HG03039 (cell line): ENCODE data around the gene IGFBPL1.
"Not testable (repeated sequence)": the region's sequence is repeated elsewhere in the genome, so short reads cannot be mapped to it uniquely, and the experiment has no call there.

Experiments
- ATAC-seq: cut with Tn5 transposase; IDR thresholded peaks from one replicate; pipeline ENCODE4 v1.9.1; 2021; ENCODE audit warnings: mild to moderate bottlenecking, moderate library complexity; ENCODE audit not compliant: unreplicated experiment

The IGFBPL1 gene

GRCh38 chr9:38380872-38381534 lies 43.3 kb downstream of the IGFBPL1 start:
- no peak for ATAC-seq

- no peak for ATAC-seq
Observed at GRCh38 chr9:38380230-38380871, 43.9 kb downstream of the IGFBPL1 start.

GRCh38 chr9:38377336-38378083 lies 46.7 kb downstream of the IGFBPL1 start:
- not testable (repeated sequence) for ATAC-seq

GRCh38 chr9:38376021-38376670 lies 48.1 kb downstream of the IGFBPL1 start:
- ATAC-seq = no peak

- no peak for ATAC-seq
Observed at GRCh38 chr9:38375572-38375963, 48.7 kb downstream of the IGFBPL1 start.

GRCh38 chr9:38374847-38375571 lies 49.2 kb downstream of the IGFBPL1 start:
- no peak for ATAC-seq

- no peak for ATAC-seq
Observed at GRCh38 chr9:38373679-38374078, 50.6 kb downstream of the IGFBPL1 start.

GRCh38 chr9:38372762-38373619 lies 51.3 kb downstream of the IGFBPL1 start:
- no peak for ATAC-seq

- no peak for ATAC-seq
Observed at GRCh38 chr9:38371495-38371894, 52.8 kb downstream of the IGFBPL1 start.

- no peak for ATAC-seq
Observed at GRCh38 chr9:38370176-38370575, 54.1 kb downstream of the IGFBPL1 start.

- ATAC-seq = no peak
Observed at GRCh38 chr9:38368731-38369130, 55.5 kb downstream of the IGFBPL1 start.

- no peak for ATAC-seq
Observed at GRCh38 chr9:38367898-38368297, 56.4 kb downstream of the IGFBPL1 start.

- no peak for ATAC-seq
Observed at GRCh38 chr9:38363589-38363925, 60.7 kb downstream of the IGFBPL1 start.

- no peak for ATAC-seq
Observed at GRCh38 chr9:38362852-38363588, 61.2 kb downstream of the IGFBPL1 start.

- ATAC-seq = no peak
Observed at GRCh38 chr9:38361473-38361850, 62.8 kb downstream of the IGFBPL1 start.

- ATAC-seq = no peak
Observed at GRCh38 chr9:38360839-38361472, 63.3 kb downstream of the IGFBPL1 start.

- no peak for ATAC-seq
Observed at GRCh38 chr9:38359689-38360385, 64.4 kb downstream of the IGFBPL1 start.

- ATAC-seq = no peak
Observed at GRCh38 chr9:38359297-38359653, 65.0 kb downstream of the IGFBPL1 start.
